ENCODE results near the gene RASA2. TPM values are rescaled to one million over a fixed set of nuclear protein-coding genes. Genes with fewer than 3 reads are reported as not detected.

RASA2 gene
- total and polyA plus RNA-seq, 9 of the 15 experiments (the other 6 are each of a cell fraction or from before 2014, with no cell fraction given) = 2.0 to 12.8 (median 9.5) TPM

DNA sequence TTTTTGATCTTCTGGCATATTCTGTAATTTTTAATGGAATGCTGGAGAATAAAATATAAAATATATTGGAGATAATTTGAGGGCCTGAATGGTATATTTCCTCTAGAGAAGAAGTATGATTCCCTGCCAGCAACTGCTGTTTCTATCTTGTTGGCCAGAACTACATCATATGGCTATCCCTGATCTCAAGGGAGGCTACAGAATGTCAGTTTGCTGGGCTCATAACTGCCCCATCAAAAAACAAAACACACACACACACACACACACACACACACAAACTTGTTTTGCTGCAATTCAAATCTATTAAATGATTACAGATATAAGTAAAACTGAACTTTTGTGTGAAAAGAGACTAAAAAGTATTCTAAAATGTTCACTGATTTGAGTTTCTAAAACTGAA lies 51.0 kb downstream of the RASA2 start:
- Histone ChIP-seq H3K79me2 (ENCODE audit: control insufficient read depth, insufficient read depth, low read length) (no peaks in the 10 kb centered on the region), H3K9ac (ENCODE audit: insufficient read depth in 1 of 2, low read depth in 2 of 2, low read length in 2 of 2) (no peak overlapping the region), H2AFZ (ENCODE audit: low read depth, low read length) (no peak overlapping the region), H4K20me1 (replicated peaks; ENCODE audit: control insufficient read depth, insufficient read depth, low read length) (no peaks in the 10 kb centered on the region), H3K4me1 (replicated peaks in 1 of 2; ENCODE audit: control insufficient read depth in 2 of 2, insufficient read depth in 2 of 2, low read length in 2 of 2) (no peaks in the 10 kb centered on the region), H3K9me1 (ENCODE audit: control insufficient read depth, insufficient read depth, low read length) (no peaks in the 10 kb centered on the region), H3K4me3 (no peak overlapping the region), H3K4me2 (ENCODE audit: insufficient read depth, low read length) (no peak overlapping the region), H3K36me3 (ENCODE audit: control insufficient read depth, insufficient read depth, low read length) (peaks cover 32% of the 10 kb centered on the region), H3K27me3 (ENCODE audit: control insufficient read depth in 2 of 2, insufficient read depth in 2 of 2, low read length in 2 of 2) (no peaks in the 10 kb centered on the region), H3K27ac (ENCODE audit: extremely low read depth, low read depth, low read length) (no peak overlapping the region), H3K9me3 (replicated peaks; ENCODE audit: control insufficient read depth, insufficient read depth, low read depth, low read length) (peaks cover 4% of the 10 kb centered on the region)
- FAIRE-seq = no peak
- ATAC-seq = no peak
- DNase-seq (ENCODE audit: extremely low read depth in 1 of 4, low spot score in 3 of 4) = no peak
- no TSS peak for BruUV-seq (replicated peaks)
- POLR2A ChIA-PET = interaction anchor here (0.6 kb wide), 1 partner anchor 50 kb away, joined by 3 read pairs; no protein-coding TSS in a partner anchor
- TF ChIP-seq DMBX1 (CRISPR knock-in tag; IDR thresholded peaks at IDR 0.05; ENCODE audit: borderline replicate concordance) (no peak), KDM5B (IDR thresholded peaks at IDR 0.05; ENCODE audit: insufficient replicate concordance, low read depth, low read length) (no peak), ESRRA (IDR thresholded peaks at IDR 0.05; ENCODE audit: borderline replicate concordance, low read depth) (no peak), ZNF668 (CRISPR knock-in tag; IDR thresholded peaks at IDR 0.05) (no peak), C11orf30 (IDR thresholded peaks at IDR 0.05; ENCODE audit: low read depth) (no peak), ESRRB (CRISPR knock-in tag; IDR thresholded peaks at IDR 0.05; ENCODE audit: borderline replicate concordance) (no peak), BRD4 (IDR thresholded peaks at IDR 0.05) (no peak), MTA1 (IDR thresholded peaks at IDR 0.05; ENCODE audit: borderline replicate concordance) (no peak), ZKSCAN8 (CRISPR knock-in tag; IDR thresholded peaks at IDR 0.05) (no peak), NFXL1 (CRISPR knock-in tag; IDR thresholded peaks at IDR 0.05) (no peak), CAMTA2 (CRISPR knock-in tag; conservative IDR thresholded peaks at IDR 0.05) (no peak)
- TF ChIP-seq, protein P1, sequence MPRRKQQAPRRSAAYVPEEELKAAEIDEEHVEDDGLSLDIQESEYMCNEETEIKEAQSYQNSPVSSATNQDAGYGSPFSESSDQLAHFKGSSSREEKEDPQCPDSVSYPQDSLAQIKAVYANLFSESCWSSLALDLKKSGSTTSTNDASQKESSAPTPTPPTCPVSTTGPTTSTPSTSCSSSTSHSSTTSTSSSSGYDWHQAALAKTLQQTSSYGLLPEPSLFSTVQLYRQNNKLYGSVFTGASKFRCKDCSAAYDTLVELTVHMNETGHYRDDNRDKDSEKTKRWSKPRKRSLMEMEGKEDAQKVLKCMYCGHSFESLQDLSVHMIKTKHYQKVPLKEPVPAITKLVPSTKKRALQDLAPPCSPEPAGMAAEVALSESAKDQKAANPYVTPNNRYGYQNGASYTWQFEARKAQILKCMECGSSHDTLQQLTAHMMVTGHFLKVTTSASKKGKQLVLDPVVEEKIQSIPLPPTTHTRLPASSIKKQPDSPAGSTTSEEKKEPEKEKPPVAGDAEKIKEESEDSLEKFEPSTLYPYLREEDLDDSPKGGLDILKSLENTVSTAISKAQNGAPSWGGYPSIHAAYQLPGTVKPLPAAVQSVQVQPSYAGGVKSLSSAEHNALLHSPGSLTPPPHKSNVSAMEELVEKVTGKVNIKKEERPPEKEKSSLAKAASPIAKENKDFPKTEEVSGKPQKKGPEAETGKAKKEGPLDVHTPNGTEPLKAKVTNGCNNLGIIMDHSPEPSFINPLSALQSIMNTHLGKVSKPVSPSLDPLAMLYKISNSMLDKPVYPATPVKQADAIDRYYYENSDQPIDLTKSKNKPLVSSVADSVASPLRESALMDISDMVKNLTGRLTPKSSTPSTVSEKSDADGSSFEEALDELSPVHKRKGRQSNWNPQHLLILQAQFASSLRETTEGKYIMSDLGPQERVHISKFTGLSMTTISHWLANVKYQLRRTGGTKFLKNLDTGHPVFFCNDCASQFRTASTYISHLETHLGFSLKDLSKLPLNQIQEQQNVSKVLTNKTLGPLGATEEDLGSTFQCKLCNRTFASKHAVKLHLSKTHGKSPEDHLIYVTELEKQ (CRISPR knock-in tag; IDR thresholded peaks at IDR 0.05) = no peak
- TF ChIP-seq, protein P2, sequence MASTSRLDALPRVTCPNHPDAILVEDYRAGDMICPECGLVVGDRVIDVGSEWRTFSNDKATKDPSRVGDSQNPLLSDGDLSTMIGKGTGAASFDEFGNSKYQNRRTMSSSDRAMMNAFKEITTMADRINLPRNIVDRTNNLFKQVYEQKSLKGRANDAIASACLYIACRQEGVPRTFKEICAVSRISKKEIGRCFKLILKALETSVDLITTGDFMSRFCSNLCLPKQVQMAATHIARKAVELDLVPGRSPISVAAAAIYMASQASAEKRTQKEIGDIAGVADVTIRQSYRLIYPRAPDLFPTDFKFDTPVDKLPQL (IDR thresholded peaks at IDR 0.05; ENCODE audit: extremely low read depth, insufficient read length) = no peak
- intact Hi-C loops (cut with micrococcal nuclease) (no loop called here), in situ Hi-C loops (cut with MboI) (no loop called here)
- CTCF ChIA-PET (ENCODE audit: low intra/inter-chr PET ratio) = no interaction called here

Data from K562 (cell line).